ENCODE measurements around the gene SLAMF8.

- TF ChIP-seq, protein P1, sequence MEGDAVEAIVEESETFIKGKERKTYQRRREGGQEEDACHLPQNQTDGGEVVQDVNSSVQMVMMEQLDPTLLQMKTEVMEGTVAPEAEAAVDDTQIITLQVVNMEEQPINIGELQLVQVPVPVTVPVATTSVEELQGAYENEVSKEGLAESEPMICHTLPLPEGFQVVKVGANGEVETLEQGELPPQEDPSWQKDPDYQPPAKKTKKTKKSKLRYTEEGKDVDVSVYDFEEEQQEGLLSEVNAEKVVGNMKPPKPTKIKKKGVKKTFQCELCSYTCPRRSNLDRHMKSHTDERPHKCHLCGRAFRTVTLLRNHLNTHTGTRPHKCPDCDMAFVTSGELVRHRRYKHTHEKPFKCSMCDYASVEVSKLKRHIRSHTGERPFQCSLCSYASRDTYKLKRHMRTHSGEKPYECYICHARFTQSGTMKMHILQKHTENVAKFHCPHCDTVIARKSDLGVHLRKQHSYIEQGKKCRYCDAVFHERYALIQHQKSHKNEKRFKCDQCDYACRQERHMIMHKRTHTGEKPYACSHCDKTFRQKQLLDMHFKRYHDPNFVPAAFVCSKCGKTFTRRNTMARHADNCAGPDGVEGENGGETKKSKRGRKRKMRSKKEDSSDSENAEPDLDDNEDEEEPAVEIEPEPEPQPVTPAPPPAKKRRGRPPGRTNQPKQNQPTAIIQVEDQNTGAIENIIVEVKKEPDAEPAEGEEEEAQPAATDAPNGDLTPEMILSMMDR (IDR thresholded peaks at IDR 0.05; ENCODE audit: low read depth, low read length): no peak
- TF ChIP-seq EZH2phosphoT487 (IDR thresholded peaks at IDR 0.05; ENCODE audit: low read depth): no peak
Observed at GRCh38 chr1:159866066-159866465, 39.4 kb downstream of the SLAMF8 start.

Data from OCI-LY3 (cell line).